Astrocyte (in vitro differentiated cells and primary cell): Measurements from ENCODE around the gene SLA2. TPM values are rescaled to one million over a fixed set of nuclear protein-coding genes. Genes with fewer than 3 reads are reported as not detected.

Experiments used
- DNase-seq: peaks from one replicate; pipeline ENCODE4 v3.0.0-alpha.2; 2010; ENCODE audit warnings: low read depth
- FAIRE-seq: peaks from 2 replicates; lab custom pipeline; 2011; peaks lifted over from hg19 to GRCh38; lab: Jason Lieb, UNC
- H2AFZ ChIP-seq: 2 replicates; pipeline ENCODE4 v1.6.0; 2012; ENCODE audit warnings: low read depth, low read length, inconsistent platforms
- H3K27ac ChIP-seq: 2 replicates; pipeline ENCODE4 v1.5.1; 2011; ENCODE audit warnings: low read depth, low read length, inconsistent platforms
- H3K27me3 ChIP-seq: 2 replicates; pipeline ENCODE4 v1.6.0; 2011; ENCODE audit warnings: low read length, inconsistent platforms; ENCODE audit not compliant: insufficient read depth
- H3K36me3 ChIP-seq: 2 replicates; pipeline ENCODE4 v1.5.1; 2011; ENCODE audit warnings: low read length, inconsistent platforms; ENCODE audit not compliant: insufficient read depth
- H3K4me1 ChIP-seq: 2 replicates; pipeline ENCODE4 v1.5.1; 2011; ENCODE audit warnings: low read length, inconsistent platforms; ENCODE audit not compliant: insufficient read depth
- H3K4me2 ChIP-seq: 2 replicates; pipeline ENCODE4 v1.6.0; 2012; ENCODE audit warnings: low read length, inconsistent platforms
- H3K4me3 ChIP-seq: 2 replicates; pipeline ENCODE4 v1.5.1; 2011; ENCODE audit warnings: low read depth, mild to moderate bottlenecking, low read length, inconsistent platforms; ENCODE audit not compliant: insufficient read depth
- H3K79me2 ChIP-seq: 2 replicates; pipeline ENCODE4 v1.6.0; 2012; ENCODE audit warnings: mild to moderate bottlenecking, low read length, inconsistent platforms; ENCODE audit not compliant: insufficient read depth
- H3K9ac ChIP-seq: 2 replicates; pipeline ENCODE4 v1.6.0; 2012; ENCODE audit warnings: mild to moderate bottlenecking, low read length, inconsistent platforms
- H3K9me3 ChIP-seq: 2 replicates; pipeline ENCODE4 v1.5.1; 2012; ENCODE audit warnings: low read depth, mild to moderate bottlenecking, low read length, inconsistent platforms; ENCODE audit not compliant: insufficient read depth
- H4K20me1 ChIP-seq: 2 replicates; pipeline ENCODE4 v1.6.0; 2012; ENCODE audit warnings: low read length, inconsistent platforms; ENCODE audit not compliant: insufficient read depth
- H3K27ac Mint-ChIP-seq: one replicate; pipeline ENCODE4 v1.8.0; 2021; ENCODE audit warnings: mild to moderate bottlenecking, mixed read lengths; ENCODE audit not compliant: unreplicated experiment
- H3K27me3 Mint-ChIP-seq: one replicate; pipeline ENCODE4 v1.8.0; 2021; ENCODE audit warnings: low read depth, mixed read lengths; ENCODE audit not compliant: unreplicated experiment
- H3K36me3 Mint-ChIP-seq: one replicate; pipeline ENCODE4 v1.8.0; 2021; ENCODE audit warnings: low read depth, mixed read lengths; ENCODE audit not compliant: unreplicated experiment
- H3K4me1 Mint-ChIP-seq: one replicate; pipeline ENCODE4 v1.8.0; 2021; ENCODE audit warnings: low read depth, mixed read lengths; ENCODE audit not compliant: unreplicated experiment
- H3K4me3 Mint-ChIP-seq: one replicate; pipeline ENCODE4 v1.8.0; 2021; ENCODE audit warnings: mild to moderate bottlenecking, moderate library complexity, mixed read lengths; ENCODE audit not compliant: unreplicated experiment
- H3K9me3 Mint-ChIP-seq: one replicate; pipeline ENCODE4 v1.8.0; 2021; ENCODE audit warnings: mild to moderate bottlenecking, mixed read lengths; ENCODE audit not compliant: unreplicated experiment
- EZH2 ChIP-seq: IDR thresholded peaks from 2 replicates; pipeline ENCODE4 v1.6.1; 2012; ENCODE audit warnings: mild to moderate bottlenecking, low read length, inconsistent platforms; ENCODE audit not compliant: insufficient read depth
- total RNA-seq: library from RNA; stranded (reverse); gene quantifications from 2 replicates; pipeline ENCODE4 v1.2.1, GENCODE V29; 2021
- TF ChIP-seq, protein P1 (sequence below): IDR thresholded peaks from 2 replicates; pipeline ENCODE4 v1.5.1; 2011; ENCODE audit warnings: low read depth, mild to moderate bottlenecking, inconsistent platforms, low read length, moderate library complexity; ENCODE audit not compliant: insufficient read depth

SLA2 gene
- total RNA-seq, 1 donor from 2014 or later: 0.14 TPM

DNA sequence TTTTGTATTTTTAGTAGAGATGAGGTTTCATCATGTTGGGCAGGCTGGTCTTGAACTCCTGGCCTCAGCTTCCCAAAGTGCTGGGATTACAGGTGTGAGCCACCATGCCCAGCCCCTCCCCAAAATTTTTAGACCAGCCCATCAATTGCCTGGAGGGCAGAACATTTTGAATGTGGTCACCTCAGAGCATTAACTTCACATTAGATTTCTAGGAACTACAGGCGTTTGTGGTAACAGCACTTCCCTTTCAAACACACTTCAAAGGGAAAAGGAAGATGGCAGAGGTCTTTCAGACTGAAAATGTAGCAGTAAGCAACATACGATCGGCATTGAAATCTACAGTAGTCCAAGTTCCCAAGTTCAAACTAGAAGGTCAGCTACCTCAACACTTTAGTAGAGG, 12.3 kb upstream of the SLA2 start:
- H3K4me3 ChIP-seq: no peak overlapping the region
- H3K9me3 Mint-ChIP-seq: no peaks in the 10 kb centered on the region
- H4K20me1 ChIP-seq: no peaks in the 10 kb centered on the region
- H3K4me3 Mint-ChIP-seq: no peak overlapping the region
- FAIRE-seq (no peak), DNase-seq (no peak)
- TF ChIP-seq EZH2: no peak
- TF ChIP-seq, protein P1, sequence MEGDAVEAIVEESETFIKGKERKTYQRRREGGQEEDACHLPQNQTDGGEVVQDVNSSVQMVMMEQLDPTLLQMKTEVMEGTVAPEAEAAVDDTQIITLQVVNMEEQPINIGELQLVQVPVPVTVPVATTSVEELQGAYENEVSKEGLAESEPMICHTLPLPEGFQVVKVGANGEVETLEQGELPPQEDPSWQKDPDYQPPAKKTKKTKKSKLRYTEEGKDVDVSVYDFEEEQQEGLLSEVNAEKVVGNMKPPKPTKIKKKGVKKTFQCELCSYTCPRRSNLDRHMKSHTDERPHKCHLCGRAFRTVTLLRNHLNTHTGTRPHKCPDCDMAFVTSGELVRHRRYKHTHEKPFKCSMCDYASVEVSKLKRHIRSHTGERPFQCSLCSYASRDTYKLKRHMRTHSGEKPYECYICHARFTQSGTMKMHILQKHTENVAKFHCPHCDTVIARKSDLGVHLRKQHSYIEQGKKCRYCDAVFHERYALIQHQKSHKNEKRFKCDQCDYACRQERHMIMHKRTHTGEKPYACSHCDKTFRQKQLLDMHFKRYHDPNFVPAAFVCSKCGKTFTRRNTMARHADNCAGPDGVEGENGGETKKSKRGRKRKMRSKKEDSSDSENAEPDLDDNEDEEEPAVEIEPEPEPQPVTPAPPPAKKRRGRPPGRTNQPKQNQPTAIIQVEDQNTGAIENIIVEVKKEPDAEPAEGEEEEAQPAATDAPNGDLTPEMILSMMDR: no peak
- H3K79me2 ChIP-seq: no peaks in the 10 kb centered on the region
- no peak overlapping the region for H3K4me2 ChIP-seq
- H3K27me3 Mint-ChIP-seq: no peaks in the 10 kb centered on the region
- no peaks in the 10 kb centered on the region for H3K36me3 ChIP-seq
- H3K27ac ChIP-seq: no peak overlapping the region
- H2AFZ ChIP-seq: no peak overlapping the region
- H3K4me1 ChIP-seq: no peaks in the 10 kb centered on the region
- H3K9me3 ChIP-seq: no peaks in the 10 kb centered on the region
- no peak overlapping the region for H3K9ac ChIP-seq
- H3K27me3 ChIP-seq: no peaks in the 10 kb centered on the region
- H3K36me3 Mint-ChIP-seq: peaks cover 13% of the 10 kb centered on the region
- H3K4me1 Mint-ChIP-seq: no peaks in the 10 kb centered on the region
- no peak overlapping the region for H3K27ac Mint-ChIP-seq

DNA sequence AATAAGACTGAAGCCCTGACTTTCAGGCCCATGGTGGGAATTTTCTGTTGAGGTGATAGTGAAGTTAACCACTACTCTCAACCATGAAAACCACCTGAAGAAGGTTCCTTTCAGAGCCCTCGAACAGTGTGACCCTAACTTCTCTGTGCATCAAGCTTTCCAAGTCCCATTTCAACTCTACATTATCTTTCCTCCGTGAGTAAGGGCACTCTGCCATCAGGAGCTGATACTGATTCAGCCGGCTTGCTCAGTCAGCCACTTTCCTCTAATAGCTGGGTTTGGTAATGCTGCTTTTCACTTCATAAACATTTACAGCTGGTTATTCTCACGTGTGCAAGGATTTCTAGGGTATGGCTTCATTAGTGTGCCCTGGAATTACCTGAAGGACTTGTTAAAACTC, 10.7 kb upstream of the SLA2 start:
- Histone ChIP-seq H2AFZ (no peak overlapping the region), H3K27ac (no peak overlapping the region), H3K9ac (no peak overlapping the region), H3K4me1 (no peaks in the 10 kb centered on the region), H3K79me2 (no peaks in the 10 kb centered on the region), H3K4me3 (no peak overlapping the region), H3K9me3 (no peaks in the 10 kb centered on the region), H3K4me2 (no peak overlapping the region), H4K20me1 (no peaks in the 10 kb centered on the region), H3K36me3 (no peaks in the 10 kb centered on the region), H3K27me3 (no peaks in the 10 kb centered on the region)
- no peak overlapping the region for H3K4me3 Mint-ChIP-seq
- DNase-seq (no peak), FAIRE-seq (no peak)
- no peaks in the 10 kb centered on the region for H3K9me3 Mint-ChIP-seq
- H3K27ac Mint-ChIP-seq: no peak overlapping the region
- no peaks in the 10 kb centered on the region for H3K27me3 Mint-ChIP-seq
- no peak for TF ChIP-seq EZH2
- TF ChIP-seq, protein P1: no peak
- H3K36me3 Mint-ChIP-seq: peaks cover 13% of the 10 kb centered on the region
- H3K4me1 Mint-ChIP-seq: no peaks in the 10 kb centered on the region

DNA sequence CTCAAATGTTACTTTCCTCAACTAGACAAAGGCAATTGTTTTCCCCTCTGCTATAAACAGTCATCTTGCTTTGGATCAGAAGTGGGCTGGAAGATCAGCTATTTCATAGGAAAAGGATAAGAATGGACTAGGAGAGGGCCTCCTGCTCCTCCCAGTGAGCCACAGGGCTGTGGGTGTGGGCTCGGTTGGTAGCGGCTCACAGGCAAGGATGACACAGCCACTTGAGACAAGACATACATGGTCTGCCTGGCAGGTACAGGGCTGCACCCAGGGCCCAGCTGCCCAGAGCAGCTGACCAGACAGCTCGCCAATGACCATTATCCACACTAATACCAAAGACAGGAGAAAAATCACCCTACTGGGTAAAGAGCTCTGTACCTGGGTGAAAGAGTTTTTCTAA, 9.0 kb upstream of the SLA2 start:
- no peak overlapping the region for H3K27ac Mint-ChIP-seq
- Histone ChIP-seq H3K36me3 (no peaks in the 10 kb centered on the region), H3K9ac (no peak overlapping the region), H3K27me3 (no peaks in the 10 kb centered on the region), H3K4me2 (no peak overlapping the region), H4K20me1 (no peaks in the 10 kb centered on the region), H3K4me3 (no peak overlapping the region), H2AFZ (no peak overlapping the region), H3K4me1 (no peaks in the 10 kb centered on the region), H3K9me3 (no peaks in the 10 kb centered on the region), H3K27ac (no peak overlapping the region), H3K79me2 (no peaks in the 10 kb centered on the region)
- no peak for FAIRE-seq
- no peak overlapping the region for H3K4me3 Mint-ChIP-seq
- TF ChIP-seq EZH2: no peak
- TF ChIP-seq, protein P1: no peak
- H3K27me3 Mint-ChIP-seq: no peaks in the 10 kb centered on the region
- H3K9me3 Mint-ChIP-seq: no peaks in the 10 kb centered on the region
- H3K36me3 Mint-ChIP-seq: peaks cover 10% of the 10 kb centered on the region
- H3K4me1 Mint-ChIP-seq: no peaks in the 10 kb centered on the region
- DNase-seq: no peak
